A549 treated with CpdA at 1 μM for 4 hours (cell line): ENCODE data around the gene VHLL. TPM values are rescaled to one million over a fixed set of nuclear protein-coding genes. Genes with fewer than 3 reads are reported as not detected.

Experiments
- total RNA-seq: library from RNA; stranded (reverse); fragments of 200-300 nt; extraction: Qiagen RNA extraction; gene quantifications from 5 replicates; pipeline ENCODE4 v1.2.3, GENCODE V29; 2022; ENCODE audit warnings: low read depth

Gene VHLL
- not detected in 5 replicates for total RNA-seq

GRCh38 chr1:156298852-156299357 is at the start of gene VHLL:
Gene VHLL, minus strand, starts transcription at chr1:156299307. Its CDS starts 118 bp downstream, at chr1:156299189.

DNA sequence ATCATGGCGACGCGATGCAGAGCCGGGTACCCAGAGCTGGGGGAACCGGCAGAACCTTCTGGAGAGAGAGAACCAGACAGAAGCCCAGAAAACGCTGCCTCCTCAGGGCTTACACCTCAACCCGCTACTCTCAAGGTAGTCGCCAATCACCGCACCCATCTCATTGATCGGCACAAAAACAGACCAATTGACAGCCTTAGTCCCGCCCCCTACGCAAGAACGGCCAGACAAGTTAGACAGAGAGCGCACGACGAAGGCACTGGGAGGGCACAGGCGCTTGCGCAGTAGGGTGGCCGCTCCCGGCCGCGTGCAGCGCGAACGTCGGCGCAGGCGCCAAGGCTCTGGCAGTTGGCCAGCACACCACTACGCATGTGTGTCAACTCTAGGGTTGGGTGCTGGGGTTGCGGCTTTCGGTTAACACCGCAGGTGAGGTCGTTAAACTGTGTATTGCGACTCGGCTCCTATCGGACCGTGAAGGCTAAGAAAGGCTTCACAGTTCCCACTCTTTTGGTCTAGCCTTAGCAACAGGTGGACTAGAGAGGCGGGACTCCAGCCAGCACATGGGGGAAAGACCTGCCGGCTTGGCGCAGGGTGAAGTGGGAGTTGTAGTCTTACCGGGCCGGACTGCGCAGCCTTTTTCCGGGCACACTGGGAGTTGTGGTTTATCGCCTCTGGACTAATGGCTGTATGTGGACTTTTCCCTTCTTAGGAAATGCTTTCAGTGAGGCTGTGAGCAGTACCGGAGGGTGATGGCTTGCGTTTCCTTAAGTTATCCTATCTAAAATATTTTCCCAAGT is 39.3 kb upstream of the VHLL start, which contains the start of the genes CCT3 and TSACC:
TSS of gene CCT3 (minus strand) at position 113 of the 797 bp plus-strand sequence. CDS start at position 5, 108 bp downstream.
TSS of gene TSACC (plus strand) at position 347 of the 797 bp plus-strand sequence. CDS start 1,232 bp downstream, outside the sequence.

DNA sequence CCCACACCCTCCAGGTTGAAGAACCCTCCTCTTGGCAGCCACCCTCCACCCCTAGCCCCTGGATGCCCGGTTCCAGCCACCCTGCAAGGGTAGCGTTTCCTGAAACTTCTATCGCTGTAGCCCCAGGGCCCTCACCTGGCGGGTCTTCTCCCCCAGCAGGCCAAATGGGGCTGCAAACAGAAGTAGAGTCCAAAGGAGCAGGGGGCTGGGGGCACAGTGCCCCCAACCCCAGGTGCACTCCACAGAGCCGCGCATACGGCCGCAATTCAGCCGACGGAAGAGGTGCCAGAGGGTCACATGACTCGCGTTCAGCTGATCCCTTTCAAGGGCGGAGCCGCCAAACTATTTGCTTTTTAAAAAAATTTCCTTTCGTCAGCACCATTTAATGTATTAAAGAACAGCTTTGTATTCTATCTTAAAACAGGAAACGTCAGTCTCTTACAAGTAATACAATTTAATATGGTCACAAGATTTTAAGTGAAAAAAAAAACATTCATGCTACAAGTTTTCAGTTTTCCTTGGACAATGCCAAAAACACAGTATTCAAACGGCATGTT is 3.6 kb downstream of the VHLL start, which contains the start of gene GLMP:
TSS of gene GLMP (minus strand) at position 289 of the 557 bp plus-strand sequence. CDS start at position 255, 34 bp downstream.

GRCh38 chr1:156284112-156284511 is 15.0 kb downstream of the VHLL start, which contains the start of gene TMEM79:
Gene TMEM79, plus strand, starts transcription at chr1:156284325. Its CDS starts 902 bp downstream, at chr1:156285227.

DNA sequence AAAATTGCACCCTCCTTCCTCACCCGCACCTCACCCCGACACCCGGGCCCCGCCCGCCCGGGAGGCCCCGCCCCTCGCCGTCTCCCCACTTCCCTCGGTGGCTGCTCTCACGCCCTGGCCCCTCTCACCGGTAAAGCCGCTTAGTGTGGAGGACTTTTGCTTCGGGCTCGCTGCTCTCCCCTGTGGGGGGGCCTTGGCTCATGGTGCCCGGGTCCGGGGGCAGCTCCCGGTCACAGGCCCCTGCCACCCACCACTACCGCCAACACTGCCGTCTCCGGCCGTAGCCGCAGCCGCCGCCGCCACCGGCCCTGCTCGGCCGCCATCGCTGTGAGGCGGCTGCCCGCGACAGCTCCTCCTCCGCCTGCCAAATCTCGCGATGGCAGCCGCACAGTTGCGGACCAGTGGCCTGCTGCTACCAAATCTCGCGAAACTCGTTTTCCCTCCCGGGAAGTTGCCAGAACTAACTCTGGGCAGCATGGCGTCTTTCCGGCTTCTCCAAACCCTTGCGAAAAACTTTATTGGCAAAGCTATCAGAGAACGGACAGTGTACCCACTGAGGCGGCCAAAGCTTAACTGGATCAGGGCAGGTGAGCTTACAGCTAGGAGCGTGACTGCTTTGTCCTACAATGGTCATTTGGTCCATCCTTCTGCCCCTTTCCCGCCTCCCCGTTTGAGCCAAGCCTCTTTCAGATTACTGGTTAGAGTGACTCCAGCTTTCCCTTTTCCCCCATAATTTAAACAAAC is 16.5 kb downstream of the VHLL start, which contains the start of gene SMG5:
TSS of gene SMG5 (minus strand) at position 347 of the 744 bp plus-strand sequence. CDS start at position 202, 145 bp downstream.

Other genes with a start within 250 kb of the VHLL start
- gene UBQLN4, start 245.5 kb downstream of the VHLL start, total RNA-seq = 36.3 to 46.5 TPM (median 45.1 TPM) in 5 replicates
- gene LAMTOR2, start 244.5 kb downstream of the VHLL start, total RNA-seq = 152 to 166 TPM (median 161 TPM) in 5 replicates
- gene RAB25, start 238.1 kb downstream of the VHLL start, total RNA-seq = 0.31 to 0.36 TPM in 2 of 5 replicates, not detected in the others
- 2.1 to 3.1 TPM (median 2.3 TPM) in 5 replicates for gene MEX3A, start 216.8 kb downstream of the VHLL start, total RNA-seq
- gene LMNA, start 184.6 kb downstream of the VHLL start, total RNA-seq = 631 to 722 TPM (median 685 TPM) in 5 replicates
- gene SEMA4A, start 145.7 kb downstream of the VHLL start, total RNA-seq = 0.34 to 0.65 TPM (median 0.41 TPM) in 5 replicates
- 25.6 to 29.8 TPM (median 29.2 TPM) in 5 replicates for gene SLC25A44, start 105.2 kb downstream of the VHLL start, total RNA-seq
- 55.5 to 61.3 TPM (median 60.0 TPM) in 5 replicates for gene PMF1, start 86.3 kb downstream of the VHLL start, total RNA-seq
- gene BGLAP, start 57.1 kb downstream of the VHLL start, total RNA-seq = 0.27 to 1.2 TPM (median 0.44 TPM) in 4 of 5 replicates, not detected in the other
- gene PAQR6, start 51.3 kb downstream of the VHLL start, total RNA-seq = 2.9 to 5.1 TPM (median 3.0 TPM) in 5 replicates
- gene SMG5, start 16.5 kb downstream of the VHLL start, total RNA-seq = 42.8 to 50.5 TPM (median 49.3 TPM) in 5 replicates
- 5.5 to 10.5 TPM (median 8.5 TPM) in 5 replicates for gene TMEM79, start 15.0 kb downstream of the VHLL start, total RNA-seq
- 33.8 to 48.8 TPM (median 47.3 TPM) in 5 replicates for gene GLMP, start 3.6 kb downstream of the VHLL start, total RNA-seq
- gene CCT3, start 39.0 kb upstream of the VHLL start, total RNA-seq = 400 to 434 TPM (median 426 TPM) in 5 replicates
- gene TSACC, start 39.2 kb upstream of the VHLL start, total RNA-seq = 1.4 to 2.5 TPM (median 2.3 TPM) in 5 replicates
- not detected in 5 replicates for gene RHBG, start 69.9 kb upstream of the VHLL start, total RNA-seq
- gene MEF2D, start 201.5 kb upstream of the VHLL start, total RNA-seq = 24.4 to 37.4 TPM (median 33.9 TPM) in 5 replicates